CD4-positive, alpha-beta memory T cell (primary cell): ENCODE results near the gene KRTAP19-1. TPM values are rescaled to one million over a fixed set of nuclear protein-coding genes. Genes with fewer than 3 reads are reported as not detected.
A peak's percentile ranks its signal among the peaks of the same experiment; 100 is the strongest.
"Not testable (repeated sequence)": the region's sequence is repeated elsewhere in the genome, so short reads cannot be mapped to it uniquely, and the experiment has no call there.

Source experiments
- CTCF ChIA-PET: fragments of 350-600 bp; sonication (Branson Sonifier 250); formaldehyde crosslinking; loops from one replicate; lab custom pipeline; 2021; ENCODE audit warnings: inconsistent platforms; ENCODE audit not compliant: partially characterized antibody; lab: Charles Lee
- POLR2A ChIA-PET: fragments of 350-600 bp; sonication (Branson Sonifier 250); formaldehyde crosslinking; loops from one replicate; lab custom pipeline; 2021; ENCODE audit not compliant: partially characterized antibody; lab: Charles Lee
- DNase-seq, 5 donors: peaks; one replicate each; pipeline versions ENCODE4 v3.0.0 to v3.0.0-alpha.2; 2020 to 2022; ENCODE audit warnings: mixed read lengths in 1 of 5
- H3K27ac ChIP-seq: one replicate; pipeline ENCODE4 v1.7.0; 2013; ENCODE audit warnings: low read depth, low read length
- H3K27me3 ChIP-seq: 2 replicates; pipeline ENCODE4 v1.7.0; 2013; ENCODE audit warnings: mild to moderate bottlenecking, low read length, moderate library complexity; ENCODE audit not compliant: insufficient read depth
- H3K36me3 ChIP-seq: 2 replicates; pipeline ENCODE4 v1.7.0; 2013; ENCODE audit warnings: mild to moderate bottlenecking, low read length, moderate library complexity; ENCODE audit not compliant: insufficient read depth
- H3K4me1 ChIP-seq: 2 replicates; pipeline ENCODE4 v1.7.0; 2013; ENCODE audit warnings: mild to moderate bottlenecking, low read length, moderate library complexity; ENCODE audit not compliant: insufficient read depth
- H3K4me3 ChIP-seq, 2 donors: one replicate each; pipeline ENCODE4 v1.7.0; 2013; ENCODE audit warnings: low read length in 2 of 2, mild to moderate bottlenecking in 1 of 2
- H3K9me3 ChIP-seq, 2 donors: one replicate each; pipeline ENCODE4 v1.7.0; 2013; ENCODE audit warnings: low read length in 2 of 2, control low read depth in 1 of 2; ENCODE audit not compliant: control insufficient read depth in 1 of 2
- H3K27ac Mint-ChIP-seq, 7 donors: one replicate each; pipeline ENCODE4 v1.8.0; 2020 to 2021; ENCODE audit warnings: mixed read lengths in 7 of 7, mild to moderate bottlenecking in 6 of 7, inconsistent platforms in 3 of 7, moderate library complexity in 3 of 7
- H3K27me3 Mint-ChIP-seq, 2 donors: one replicate each; pipeline ENCODE4 v1.8.0; 2020 to 2021; ENCODE audit warnings: mixed read lengths in 2 of 2
- H3K36me3 Mint-ChIP-seq, 2 donors: one replicate each; pipeline ENCODE4 v1.8.0; 2020 to 2021; ENCODE audit warnings: mixed read lengths in 2 of 2, inconsistent platforms in 1 of 2, mild to moderate bottlenecking in 1 of 2
- H3K4me1 Mint-ChIP-seq, 4 donors: one replicate each; pipeline ENCODE4 v1.8.0; 2020 to 2021; ENCODE audit warnings: mixed read lengths in 4 of 4, mild to moderate bottlenecking in 1 of 4
- H3K4me3 Mint-ChIP-seq, 8 donors: one replicate each; pipeline ENCODE4 v1.8.0; 2020 to 2021; ENCODE audit warnings: mixed read lengths in 8 of 8, mild to moderate bottlenecking in 7 of 8, moderate library complexity in 6 of 8, inconsistent platforms in 3 of 8
- H3K9me3 Mint-ChIP-seq, 8 donors: one replicate each; pipeline ENCODE4 v1.8.0; 2020 to 2021; ENCODE audit warnings: mixed read lengths in 8 of 8, mild to moderate bottlenecking in 5 of 8, inconsistent platforms in 3 of 8, moderate library complexity in 1 of 8
- intact Hi-C: fragments of 100-400 bp; cut with micrococcal nuclease; formaldehyde crosslinking; loops from one replicate; pipeline ENCODE4 v1.15.1; 2023
- polyA plus RNA-seq, 2 donors: library from polyadenylated mRNA; unstranded; fragments of 300-500 nt; fragmentation: Illumina TruSeq; gene quantifications; one replicate each; pipeline ENCODE4 v1.2.3, GENCODE V29; 2021
- total RNA-seq, 2 experiments: library from RNA; stranded (reverse); gene quantifications; one replicate each; pipeline ENCODE4 v1.2.3, GENCODE V29; 2021

KRTAP19-1 gene
- total RNA-seq (not detected), polyA plus RNA-seq (not detected)

DNA sequence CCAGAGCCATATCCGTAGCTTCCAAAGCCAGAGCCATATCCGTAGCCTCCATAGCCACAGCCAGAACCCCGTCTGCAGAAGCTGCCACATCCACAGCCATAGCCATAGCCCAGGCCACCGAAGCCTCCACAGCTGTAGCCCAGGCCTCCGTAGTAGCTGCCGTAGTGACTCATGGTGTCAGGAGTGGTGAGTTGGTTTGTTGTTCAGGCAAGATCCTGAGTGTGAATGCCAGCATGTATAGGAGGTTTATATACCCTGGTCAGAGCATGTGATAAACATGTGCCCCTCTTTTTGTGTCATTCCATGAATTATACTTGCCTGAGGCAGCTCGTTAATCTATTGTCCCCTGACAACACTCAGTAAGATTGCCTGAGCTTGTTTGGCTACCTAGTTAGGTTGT is at the start of gene KRTAP19-1:
Gene KRTAP19-1, minus strand, starts transcription at position 223 of the 400 bp plus-strand sequence. Its CDS starts 50 bp downstream, at position 173.
- intact Hi-C loops = no loop called here
- DNase-seq = no peak
- H3K4me3 Mint-ChIP-seq = no peak within 1 kb of the TSS
- peaks cover 0 to 1% of the 10 kb centered on the region in 2 donors for H3K27me3 Mint-ChIP-seq
- H3K9me3 Mint-ChIP-seq = peaks cover 0 to 3% (median 0%) of the 10 kb centered on the region in 8 donors
- Histone ChIP-seq H3K36me3 (no peaks in the 10 kb centered on the region), H3K4me3 (no peak within 1 kb of the TSS), H3K27ac (no peak within 1 kb of the TSS), H3K4me1 (no peaks in the 10 kb centered on the region), H3K9me3 (no peaks in the 10 kb centered on the region), H3K27me3 (no peaks in the 10 kb centered on the region)
- no peak within 1 kb of the TSS for H3K27ac Mint-ChIP-seq
- ChIA-PET CTCF (no interaction called here), POLR2A (no interaction called here)
- H3K4me1 Mint-ChIP-seq = no peaks in the 10 kb centered on the region
- no peaks in the 10 kb centered on the region for H3K36me3 Mint-ChIP-seq

DNA sequence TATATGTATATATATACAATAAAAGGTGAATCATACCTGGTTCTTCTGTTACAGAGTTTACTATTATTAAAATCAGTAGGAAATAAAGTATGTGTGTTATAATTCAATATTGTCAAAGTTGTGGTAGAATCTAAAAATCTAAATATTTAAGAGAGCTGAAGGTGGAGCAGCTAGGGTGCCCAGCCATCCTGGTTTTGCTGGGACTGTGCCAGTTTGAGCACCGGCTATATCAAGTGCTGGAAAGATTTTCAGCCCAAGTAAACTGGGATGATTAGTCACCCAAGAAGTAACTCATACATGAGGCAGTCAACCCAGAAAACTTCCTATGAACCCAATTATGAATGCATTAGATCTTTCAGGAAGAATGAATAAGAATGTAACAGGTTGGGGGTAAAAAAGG is 38.7 kb upstream of the KRTAP19-1 start:
- ChIA-PET CTCF (no interaction called here), POLR2A (no interaction called here)
- H3K27me3 Mint-ChIP-seq = no peaks in the 10 kb centered on the region
- H3K9me3 ChIP-seq = no peaks in the 10 kb centered on the region
- H3K27me3 ChIP-seq = no peaks in the 10 kb centered on the region
- H3K36me3 ChIP-seq = no peaks in the 10 kb centered on the region
- H3K4me3 Mint-ChIP-seq = no peak overlapping the region
- peaks cover 0 to 2% (median 0%) of the 10 kb centered on the region in 8 donors for H3K9me3 Mint-ChIP-seq
- H3K36me3 Mint-ChIP-seq = no peaks in the 10 kb centered on the region
- H3K27ac ChIP-seq = no peak overlapping the region
- intact Hi-C loops = no loop called here
- H3K4me1 Mint-ChIP-seq = no peaks in the 10 kb centered on the region
- H3K27ac Mint-ChIP-seq = no peak overlapping the region
- H3K4me3 ChIP-seq = no peak overlapping the region
- no peak for DNase-seq
- H3K4me1 ChIP-seq = no peaks in the 10 kb centered on the region

DNA sequence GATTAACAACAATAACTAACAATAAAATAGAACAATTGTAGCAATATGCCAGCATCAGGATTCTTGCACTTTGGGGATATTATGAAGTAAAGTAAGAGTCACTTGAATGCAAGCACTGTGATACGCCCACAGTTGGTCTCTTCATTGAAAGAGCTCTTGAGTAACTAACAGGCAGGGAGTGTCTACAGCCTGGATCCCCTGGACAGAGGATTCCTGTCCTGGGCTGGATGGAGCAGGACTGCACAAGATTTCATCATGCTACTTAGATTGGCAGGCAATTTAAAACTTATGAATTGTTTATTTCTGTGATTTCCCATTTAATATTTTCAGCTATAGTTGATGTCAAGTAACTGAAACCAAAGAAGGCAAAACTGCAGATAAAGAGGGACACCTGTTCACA is 35.5 kb upstream of the KRTAP19-1 start:
- POLR2A ChIA-PET = no interaction called here
- Mint-ChIP-seq H3K4me1 (no peaks in the 10 kb centered on the region), H3K36me3 (no peaks in the 10 kb centered on the region), H3K4me3 (no peak overlapping the region), H3K9me3 (peaks cover 0 to 4% (median 0%) of the 10 kb centered on the region in 8 donors), H3K27ac (peak overlapping the region in 1 of 7 donors; percentile 21), H3K27me3 (no peaks in the 10 kb centered on the region)
- DNase-seq = no peak
- no peak overlapping the region for H3K27ac ChIP-seq
- no peaks in the 10 kb centered on the region for H3K9me3 ChIP-seq
- no peaks in the 10 kb centered on the region for H3K36me3 ChIP-seq
- intact Hi-C loops = no loop called here
- H3K4me3 ChIP-seq = no peak overlapping the region
- CTCF ChIA-PET = no interaction called here
- H3K4me1 ChIP-seq = no peaks in the 10 kb centered on the region
- H3K27me3 ChIP-seq = no peaks in the 10 kb centered on the region

DNA sequence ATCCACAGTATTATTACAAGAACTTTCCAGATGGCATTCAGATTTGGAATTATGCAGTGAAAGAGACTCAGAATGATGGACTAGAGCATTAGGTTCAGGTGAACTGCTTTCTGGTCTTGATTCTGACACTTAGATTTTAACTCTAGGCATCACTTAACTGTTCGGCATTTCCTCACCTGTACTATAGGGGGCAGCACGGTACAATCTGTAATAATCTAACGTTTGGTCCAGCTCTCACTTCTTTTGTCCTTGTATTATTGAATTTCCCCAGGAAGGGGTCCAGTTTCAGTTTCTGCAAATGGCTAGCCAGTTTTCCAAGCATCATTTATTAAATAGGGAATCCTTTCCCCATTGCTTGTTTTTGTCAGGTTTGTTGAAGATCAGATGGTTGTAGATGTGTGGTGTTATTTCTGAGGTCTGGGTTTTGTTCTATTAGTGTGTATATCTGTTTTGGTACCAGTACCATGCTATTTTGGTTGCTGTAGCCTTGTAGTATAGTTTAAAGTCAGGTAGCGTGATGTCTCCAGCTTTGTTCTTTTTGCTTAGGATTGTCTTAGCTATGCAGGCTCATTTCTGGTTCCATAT is 25.5 kb upstream of the KRTAP19-1 start:
- H3K27ac ChIP-seq, H3K27me3 ChIP-seq, H3K27ac Mint-ChIP-seq, H3K36me3 ChIP-seq, H3K9me3 Mint-ChIP-seq, POLR2A ChIA-PET, H3K9me3 ChIP-seq, H3K4me3 ChIP-seq, H3K4me1 ChIP-seq, H3K27me3 Mint-ChIP-seq, H3K4me1 Mint-ChIP-seq, H3K36me3 Mint-ChIP-seq, H3K4me3 Mint-ChIP-seq: not testable (repeated sequence)
- DNase-seq = peak in 1 of 5 donors; percentile 0
- intact Hi-C loops = loop anchor here (2.0 kb wide), 1 partner anchor 581 kb away; no protein-coding TSS in a partner anchor
- CTCF ChIA-PET = interaction anchor here (1.3 to 1.4 kb wide), 2 partner anchors 11 to 582 kb away, joined by 3 to 5 read pairs; no protein-coding TSS in a partner anchor

DNA sequence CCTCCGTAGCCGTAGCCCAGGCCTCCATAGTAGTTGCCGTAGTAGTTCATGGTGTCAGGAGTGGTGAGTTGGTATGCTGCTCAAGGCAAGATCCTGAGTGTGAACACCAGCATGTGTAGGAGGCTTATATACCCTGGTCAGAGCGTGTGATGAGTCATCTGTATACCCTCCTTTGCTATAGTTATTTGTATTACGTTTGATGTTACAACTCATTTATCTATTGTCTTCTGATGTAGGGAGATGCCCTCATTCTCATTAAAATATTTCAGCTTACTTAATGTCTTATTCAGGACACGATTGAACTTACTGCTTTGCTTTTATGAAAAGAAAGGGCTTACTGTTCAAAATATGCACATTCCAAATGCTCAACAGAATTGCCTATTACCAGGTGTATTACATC is 21.9 kb upstream of the KRTAP19-1 start, which contains the start of gene KRTAP19-5:
Gene KRTAP19-5, minus strand, starts transcription at position 101 of the 400 bp plus-strand sequence. Its CDS starts 51 bp downstream, at position 50.
- H3K27me3 ChIP-seq = no peaks in the 10 kb centered on the region
- POLR2A ChIA-PET = no interaction called here
- Mint-ChIP-seq H3K4me1 (no peaks in the 10 kb centered on the region), H3K4me3 (no peak within 1 kb of the TSS), H3K9me3 (peaks cover 0 to 2% (median 0%) of the 10 kb centered on the region in 8 donors), H3K27me3 (no peaks in the 10 kb centered on the region), H3K27ac (no peak within 1 kb of the TSS), H3K36me3 (no peaks in the 10 kb centered on the region)
- intact Hi-C loops = no loop called here
- CTCF ChIA-PET = no interaction called here
- no peak within 1 kb of the TSS for H3K4me3 ChIP-seq
- no peak within 1 kb of the TSS for H3K27ac ChIP-seq
- H3K9me3 ChIP-seq = no peaks in the 10 kb centered on the region
- H3K36me3 ChIP-seq = no peaks in the 10 kb centered on the region
- no peak for DNase-seq
- no peaks in the 10 kb centered on the region for H3K4me1 ChIP-seq

DNA sequence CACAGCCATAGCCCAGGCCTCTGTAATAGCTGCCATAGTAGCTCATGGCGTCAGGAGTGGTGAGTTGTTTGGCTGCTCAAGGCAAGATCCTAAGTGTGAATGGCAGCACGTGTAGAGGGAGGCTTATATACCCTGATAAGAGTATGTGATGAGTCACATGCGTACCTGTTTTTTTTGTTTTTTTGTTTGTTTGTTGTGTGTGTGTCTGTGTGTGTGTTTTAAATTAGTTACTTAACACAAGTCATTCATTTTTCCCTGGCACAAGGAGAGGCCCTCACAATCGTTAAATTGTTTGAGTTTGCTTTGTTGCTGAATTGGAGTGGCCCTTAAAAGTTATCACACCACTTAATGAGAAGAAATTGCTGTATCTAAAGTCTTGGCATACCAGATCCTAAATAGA is 16.9 kb upstream of the KRTAP19-1 start, which contains the start of gene KRTAP19-4:
Gene KRTAP19-4, minus strand, starts transcription at position 101 of the 400 bp plus-strand sequence. Its CDS starts 55 bp downstream, at position 46.
- H3K9me3 Mint-ChIP-seq = peaks cover 0 to 3% (median 0%) of the 10 kb centered on the region in 8 donors
- H3K27ac Mint-ChIP-seq = no peak within 1 kb of the TSS
- no peak within 1 kb of the TSS for H3K4me3 ChIP-seq
- H3K4me3 Mint-ChIP-seq = no peak within 1 kb of the TSS
- H3K27me3 ChIP-seq = no peaks in the 10 kb centered on the region
- ChIA-PET CTCF (no interaction called here), POLR2A (no interaction called here)
- intact Hi-C loops = no loop called here
- no peaks in the 10 kb centered on the region for H3K4me1 Mint-ChIP-seq
- H3K4me1 ChIP-seq = no peaks in the 10 kb centered on the region
- H3K36me3 ChIP-seq = no peaks in the 10 kb centered on the region
- H3K27me3 Mint-ChIP-seq = no peaks in the 10 kb centered on the region
- H3K36me3 Mint-ChIP-seq = no peaks in the 10 kb centered on the region
- H3K27ac ChIP-seq = no peak within 1 kb of the TSS
- H3K9me3 ChIP-seq = no peaks in the 10 kb centered on the region
- no peak for DNase-seq

DNA sequence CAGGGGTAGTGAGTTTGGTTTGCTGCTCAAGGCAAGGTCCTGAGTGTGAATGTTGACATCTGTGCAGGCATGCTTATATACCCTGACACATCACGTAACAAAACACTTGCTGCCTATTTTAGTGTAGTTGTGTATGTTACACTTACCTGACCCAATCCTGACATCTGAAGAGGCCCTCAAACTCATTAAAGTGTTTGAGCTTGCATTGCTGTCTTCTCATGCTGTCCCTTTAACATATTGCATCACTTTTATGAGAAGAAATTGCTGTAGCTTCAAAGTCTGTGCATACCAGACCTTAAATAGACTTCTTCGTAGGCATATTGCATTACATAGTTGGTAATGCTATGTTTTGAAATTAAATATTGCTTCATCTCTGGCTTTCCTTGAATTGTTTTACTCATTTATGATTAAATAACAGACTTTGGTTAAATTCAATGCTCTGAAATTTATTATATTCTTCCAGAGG is 11.8 kb upstream of the KRTAP19-1 start, which contains the start of gene KRTAP19-3:
Gene KRTAP19-3, minus strand, starts transcription at position 51 of the 466 bp plus-strand sequence. CDS start 56 bp downstream, outside the sequence.
- no peak for DNase-seq
- Mint-ChIP-seq H3K4me3 (no peak within 1 kb of the TSS), H3K4me1 (no peaks in the 10 kb centered on the region), H3K27ac (no peak within 1 kb of the TSS), H3K27me3 (no peaks in the 10 kb centered on the region), H3K36me3 (no peaks in the 10 kb centered on the region), H3K9me3 (peaks cover 0 to 5% (median 2%) of the 10 kb centered on the region in 8 donors)
- no peak within 1 kb of the TSS for H3K27ac ChIP-seq
- no peaks in the 10 kb centered on the region for H3K9me3 ChIP-seq
- H3K36me3 ChIP-seq = no peaks in the 10 kb centered on the region
- no peak within 1 kb of the TSS for H3K4me3 ChIP-seq
- no peaks in the 10 kb centered on the region for H3K27me3 ChIP-seq
- ChIA-PET CTCF (no interaction called here), POLR2A (no interaction called here)
- intact Hi-C loops = no loop called here
- H3K4me1 ChIP-seq = no peaks in the 10 kb centered on the region
